OCI-M2 (cell line): ENCODE results near the gene PHAX.
"Not testable (repeated sequence)": the region's sequence is repeated elsewhere in the genome, so short reads cannot be mapped to it uniquely, and the experiment has no call there.

Experiments used
- DNase-seq: peaks from one replicate; lab custom pipeline; 2025; ENCODE audit not compliant: unreplicated experiment; lab: John Stamatoyannopoulos, UW

The PHAX gene

DNA sequence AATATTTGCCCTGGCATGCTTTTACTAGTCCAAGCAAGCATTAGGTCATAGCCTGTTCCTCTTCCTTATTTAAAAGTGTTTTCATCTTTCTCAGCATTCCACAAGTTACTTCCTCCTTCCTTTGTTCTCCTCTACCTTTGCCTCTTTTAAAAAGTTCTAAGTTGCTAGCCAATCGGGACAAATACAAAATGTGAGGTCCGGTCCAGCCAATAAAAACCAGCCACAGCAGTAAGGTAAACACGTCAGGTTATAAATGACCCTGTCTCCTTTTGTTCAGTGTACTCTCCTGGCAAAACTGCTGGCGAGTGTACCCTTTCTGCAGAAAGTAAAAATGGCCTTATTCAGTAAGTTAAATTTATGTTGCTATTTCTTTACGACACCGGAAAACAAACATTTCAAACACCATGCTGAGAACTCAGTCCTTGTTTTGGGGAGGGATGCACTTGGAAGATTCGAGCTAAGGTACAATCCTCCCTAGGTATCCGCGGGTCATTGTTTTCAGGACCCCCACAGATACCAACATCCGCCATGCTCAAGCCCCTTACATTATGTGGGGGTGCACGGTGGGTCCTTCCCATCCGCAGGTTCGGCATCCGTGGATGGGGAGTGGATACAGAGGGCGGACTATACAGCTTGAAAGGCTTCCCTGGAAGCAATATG is 646 bp upstream of the PHAX start:
- not testable (repeated sequence) for DNase-seq

DNA sequence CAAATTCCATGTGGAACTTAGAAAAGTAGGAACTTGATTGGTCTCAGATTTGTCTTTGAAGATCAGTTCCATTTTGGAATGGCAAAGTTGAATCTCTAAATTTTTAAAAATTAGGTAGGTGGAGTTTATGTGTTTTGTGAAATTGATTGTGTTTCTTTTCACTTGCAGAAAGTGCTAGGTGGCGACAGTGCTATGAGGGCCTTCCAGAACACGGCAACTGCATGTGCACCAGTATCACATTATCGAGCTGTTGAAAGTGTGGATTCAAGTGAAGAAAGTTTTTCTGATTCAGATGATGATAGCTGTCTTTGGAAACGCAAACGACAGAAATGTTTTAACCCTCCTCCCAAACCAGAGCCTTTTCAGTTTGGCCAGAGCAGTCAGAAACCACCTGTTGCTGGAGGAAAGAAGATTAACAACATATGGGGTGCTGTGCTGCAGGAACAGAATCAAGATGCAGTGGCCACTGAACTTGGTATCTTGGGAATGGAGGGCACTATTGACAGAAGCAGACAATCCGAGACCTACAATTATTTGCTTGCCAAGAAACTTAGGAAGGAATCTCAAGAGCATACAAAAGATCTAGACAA is 2.8 kb downstream of the PHAX start:
- DNase-seq, result no peak

GRCh38 chr5:126605525-126605924 is 4.8 kb downstream of the PHAX start:
- DNase-seq, result no peak

DNA sequence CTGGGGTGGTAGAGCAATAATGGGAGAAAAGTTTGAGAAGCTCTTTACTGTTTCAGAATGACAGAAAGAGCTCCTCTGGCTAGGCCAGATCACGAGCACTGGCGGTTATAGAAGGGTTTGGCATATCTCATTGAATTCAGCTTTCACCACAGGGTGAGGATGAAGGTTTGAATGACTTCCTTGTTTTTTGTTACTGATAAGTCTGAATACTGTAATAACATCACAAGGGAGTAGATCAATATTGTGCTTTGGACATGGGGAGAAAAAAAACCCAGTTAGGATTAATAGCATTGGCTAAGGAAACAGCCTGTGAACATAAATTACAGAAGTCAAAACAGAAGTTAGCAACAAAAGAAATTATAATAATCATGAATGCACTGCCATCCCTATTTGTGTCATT is 9.4 kb downstream of the PHAX start:
- DNase-seq, result no peak

- DNase-seq, result no peak
Measured at GRCh38 chr5:126610616-126611015, 9.9 kb downstream of the PHAX start.

GRCh38 chr5:126613941-126614592 is 13.3 kb downstream of the PHAX start:
- no peak for DNase-seq

DNA sequence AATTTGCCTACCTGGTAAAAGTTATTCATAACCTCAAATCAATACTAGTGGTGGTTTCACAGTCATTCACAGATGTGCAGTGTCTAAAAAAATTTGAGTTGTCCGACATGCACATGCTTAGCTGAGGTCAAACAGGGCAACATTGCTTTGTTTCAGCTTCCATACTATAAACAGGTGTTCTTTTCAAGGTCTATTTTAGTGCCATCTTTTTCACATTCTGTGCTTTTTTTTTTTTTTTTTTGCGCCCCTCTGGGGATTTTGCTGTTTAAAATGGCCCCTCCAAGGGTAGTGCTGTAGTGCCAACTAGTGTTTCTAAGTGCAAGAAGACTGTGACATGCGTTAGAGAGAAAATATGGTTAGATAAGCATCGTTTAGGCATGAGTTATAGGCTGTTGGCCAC is 14.5 kb downstream of the PHAX start:
- no peak for DNase-seq

- DNase-seq, result not testable (repeated sequence)
Measured at GRCh38 chr5:126617603-126618002, 16.9 kb downstream of the PHAX start.

DNA sequence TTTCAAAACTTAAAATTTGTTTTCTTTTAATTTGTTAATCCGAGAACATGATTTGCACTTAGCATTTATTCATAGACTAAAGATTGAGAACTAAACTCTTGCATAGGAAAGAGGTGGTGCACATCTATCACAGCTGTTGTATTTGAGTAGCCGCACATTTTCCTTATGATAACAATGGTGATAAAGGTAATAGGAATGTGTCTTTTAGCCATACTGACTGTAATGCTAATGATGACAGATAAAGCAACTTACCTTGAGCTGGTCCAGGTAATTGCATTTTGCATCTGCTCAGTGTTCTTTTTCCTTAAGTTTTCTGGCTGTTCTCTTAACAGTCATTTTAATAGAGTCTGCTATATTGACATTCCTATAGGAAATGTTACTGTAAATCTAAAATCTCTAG is 19.0 kb downstream of the PHAX start:
- DNase-seq, result no peak

DNA sequence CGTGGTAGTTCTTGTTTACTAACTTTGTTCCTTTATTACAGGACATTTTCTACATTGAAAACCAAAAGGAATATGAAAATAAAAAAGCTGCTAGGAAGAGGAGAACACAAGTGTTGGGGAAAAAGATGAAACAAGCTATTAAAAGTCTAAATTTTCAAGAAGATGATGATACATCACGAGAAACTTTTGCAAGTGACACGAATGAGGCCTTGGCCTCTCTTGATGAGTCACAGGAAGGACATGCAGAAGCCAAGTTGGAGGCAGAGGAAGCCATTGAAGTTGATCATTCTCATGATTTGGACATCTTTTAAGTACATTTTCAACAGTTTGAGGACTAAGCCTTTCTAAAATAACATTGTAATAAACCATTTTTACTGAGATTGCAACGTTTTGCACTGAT is 23.8 kb downstream of the PHAX start:
- DNase-seq, result no peak

- no peak for DNase-seq
Measured at GRCh38 chr5:126628102-126628501, 27.4 kb downstream of the PHAX start.

DNA sequence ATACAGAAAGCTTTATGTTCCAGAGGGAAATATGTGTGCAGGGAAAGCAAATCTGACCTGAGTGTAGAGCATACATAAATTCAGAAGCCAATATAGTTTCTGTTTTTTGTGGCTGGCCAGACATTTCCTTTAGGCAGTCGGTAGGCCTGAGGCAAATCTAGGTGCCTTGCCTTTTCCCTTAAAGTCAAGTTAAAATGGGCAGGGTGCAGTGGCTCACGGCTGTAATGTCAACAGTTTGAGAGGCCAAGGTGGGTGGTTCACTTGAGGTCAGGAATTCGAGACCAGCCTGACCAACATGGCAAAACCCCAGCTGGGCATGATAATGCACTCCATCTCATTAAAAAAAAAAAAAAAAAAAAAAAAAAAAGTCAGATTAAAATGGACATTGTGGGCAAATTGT is 31.2 kb downstream of the PHAX start:
- DNase-seq, result no peak

DNA sequence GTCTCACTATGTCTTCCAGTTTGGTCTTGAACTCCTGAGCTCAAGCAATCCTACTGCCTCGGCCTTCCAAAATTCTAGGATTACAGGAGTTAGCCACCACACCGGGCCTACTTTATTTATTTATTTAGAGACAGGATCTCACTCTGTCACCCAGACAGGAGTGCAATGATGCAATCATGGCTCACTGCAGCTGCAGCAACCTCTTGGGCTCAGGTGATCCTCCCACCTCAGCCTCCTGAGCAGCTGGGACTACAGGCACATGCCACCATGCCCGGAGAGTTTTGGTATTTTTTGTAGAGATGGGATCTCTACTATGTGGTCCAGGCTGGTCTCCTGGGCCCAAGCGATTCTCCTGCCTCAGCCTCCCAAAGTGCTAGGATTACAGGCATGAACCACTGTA is 32.8 kb downstream of the PHAX start:
- DNase-seq, result no peak

DNA sequence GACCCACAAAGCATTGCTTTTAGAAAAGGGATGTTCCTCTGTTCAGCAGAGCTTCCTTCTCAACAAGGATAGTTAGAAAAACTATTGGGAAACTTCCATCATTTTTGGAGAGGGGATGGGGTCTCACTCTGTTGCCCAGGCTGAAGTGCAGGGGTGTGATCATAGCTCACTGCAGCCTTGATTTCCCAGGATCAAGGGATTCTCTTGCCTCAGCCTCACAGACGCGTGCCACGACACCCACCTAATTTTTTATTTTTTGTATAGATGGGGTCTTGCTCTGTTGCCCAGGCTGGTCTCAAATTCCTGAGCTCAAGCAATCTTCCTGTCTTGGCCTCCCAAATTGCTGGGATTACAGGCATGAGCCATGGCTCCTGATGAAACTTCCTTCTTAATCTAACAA is 34.8 kb downstream of the PHAX start:
- DNase-seq, result no peak

DNA sequence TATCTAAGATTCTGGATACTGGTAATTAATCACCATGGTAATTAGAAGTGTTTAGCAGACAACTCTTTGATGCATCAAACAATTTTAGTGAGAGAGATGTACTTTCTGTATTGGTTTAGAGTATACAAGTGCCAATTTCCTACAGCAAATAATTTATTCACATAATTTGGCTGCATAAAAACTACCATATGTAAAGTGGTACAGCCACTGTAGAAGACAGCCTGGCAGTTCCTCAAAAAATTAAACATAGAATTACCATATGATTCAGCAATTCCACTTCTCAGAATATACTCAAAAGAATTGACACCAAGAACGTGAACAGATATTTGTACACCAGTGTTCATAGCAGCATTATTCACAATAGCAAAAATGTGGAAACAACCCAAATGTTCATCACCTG is 36.2 kb downstream of the PHAX start:
- no peak for DNase-seq

DNA sequence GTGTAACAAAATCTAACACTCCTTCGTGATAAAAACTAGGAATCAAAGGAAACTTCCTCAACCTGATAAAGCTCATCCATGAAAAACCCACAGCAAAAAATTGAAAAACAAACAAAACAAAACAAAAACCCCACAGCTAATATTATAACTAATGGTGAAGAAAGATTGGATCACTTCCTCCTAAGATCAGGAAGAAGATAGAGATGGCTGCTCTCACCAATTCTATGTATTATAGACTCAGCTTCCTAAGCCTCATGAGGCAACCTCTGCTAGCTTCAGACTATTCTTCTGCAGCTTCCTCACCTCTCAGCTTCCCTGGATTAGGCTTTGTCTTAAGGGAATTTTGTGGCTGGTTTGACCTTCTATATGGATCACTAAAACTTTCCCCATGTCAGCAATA is 40.1 kb downstream of the PHAX start:
- no peak for DNase-seq

DNA sequence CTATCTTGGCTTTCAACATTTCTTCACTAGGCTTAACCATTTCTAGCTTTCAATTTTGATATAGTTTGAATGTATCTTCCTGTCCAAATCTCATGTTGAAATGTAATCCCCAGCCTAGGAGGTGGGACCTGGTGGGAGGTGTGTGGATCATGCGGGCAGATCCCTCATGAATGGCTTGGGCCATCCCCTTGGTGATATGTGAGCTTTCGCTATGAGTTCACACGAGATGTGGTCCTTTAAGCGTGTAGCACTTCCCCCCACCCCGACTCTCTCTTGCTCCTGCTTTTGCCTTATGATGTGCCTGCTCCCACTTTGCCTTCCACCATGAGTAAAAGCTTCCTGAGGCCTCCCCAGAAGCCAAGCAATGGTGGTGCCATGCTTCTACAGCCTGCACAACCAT is 40.6 kb downstream of the PHAX start:
- no peak for DNase-seq

- no peak for DNase-seq
Measured at GRCh38 chr5:126645132-126645531, 44.4 kb downstream of the PHAX start.

- no peak for DNase-seq
Measured at GRCh38 chr5:126647071-126647470, 46.3 kb downstream of the PHAX start.

DNA sequence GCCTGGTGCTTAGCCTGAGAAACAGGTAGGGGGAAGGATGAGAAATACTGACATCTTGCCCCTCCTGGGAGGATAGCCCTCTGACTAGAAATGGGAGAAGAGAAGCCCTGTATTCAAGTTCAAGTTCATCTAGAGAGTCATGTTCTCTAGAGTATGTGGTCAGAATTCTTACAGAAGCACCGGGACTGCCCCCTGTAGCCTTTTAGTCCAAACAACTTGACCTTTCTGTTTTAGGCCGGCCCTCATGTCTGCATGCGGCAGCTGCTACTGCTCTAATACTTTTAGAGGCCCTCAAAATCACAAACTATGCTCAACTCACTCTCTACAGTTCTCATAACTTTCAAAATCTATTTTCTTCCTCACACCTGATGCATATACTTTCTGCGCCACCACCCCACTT is 47.7 kb downstream of the PHAX start:
- DNase-seq, result no peak

- not testable (repeated sequence) for DNase-seq
Measured at GRCh38 chr5:126649057-126649456, 48.3 kb downstream of the PHAX start.

DNA sequence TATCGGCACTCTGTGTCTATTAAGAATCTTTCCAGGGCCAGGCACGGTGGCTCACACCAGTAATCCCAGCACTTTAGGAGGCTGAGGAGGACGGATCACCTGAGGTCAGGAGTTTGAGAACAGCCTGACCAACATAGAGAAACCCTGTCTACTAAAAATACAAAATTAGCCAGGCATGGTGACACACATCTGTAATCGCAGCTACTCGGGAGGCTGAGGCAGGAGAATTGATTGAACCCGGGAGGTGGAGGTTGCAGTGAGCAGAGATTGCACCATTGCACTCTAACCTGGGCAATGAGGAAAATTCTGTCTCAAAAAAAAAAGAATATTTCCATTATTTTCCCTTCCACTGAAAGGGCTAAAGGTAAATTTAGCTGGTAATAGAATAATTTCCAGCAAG is 49.0 kb downstream of the PHAX start:
- DNase-seq, result not testable (repeated sequence)

DNA sequence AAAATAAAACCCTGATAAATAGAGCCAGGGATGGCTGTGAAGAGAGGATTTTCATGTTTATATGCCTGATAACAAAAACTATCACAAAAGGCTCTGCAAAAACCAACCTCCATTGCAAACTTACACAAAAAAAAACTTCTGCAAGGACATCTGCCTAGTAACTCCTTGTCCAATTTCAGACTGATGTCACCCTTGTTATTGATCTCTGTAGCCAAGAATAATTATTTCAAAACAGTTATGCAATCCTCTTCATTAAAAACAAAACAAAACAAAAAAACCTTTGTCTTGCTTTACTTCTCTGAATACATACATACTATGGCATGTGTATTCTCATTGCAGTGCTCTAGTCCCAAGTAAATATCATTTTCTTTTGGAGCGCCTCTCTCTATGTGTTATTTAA is 49.7 kb downstream of the PHAX start:
- DNase-seq, result no peak
